Loucy (cell line): ENCODE measurements around the gene RAB1A.

ENCODE experiments used
- H2AFZ ChIP-seq: fragments of 200-600 bp; sonication (generic); 2 replicates; pipeline ENCODE4 v1.6.0; 2016; ENCODE audit warnings: antibody characterized with exemption, mild to moderate bottlenecking, low read length, moderate library complexity
- H3F3A ChIP-seq: fragments of 200-600 bp; 2 replicates; pipeline ENCODE4 v1.6.0; 2016; ENCODE audit warnings: antibody characterized with exemption, low read depth, mild to moderate bottlenecking
- H3K27me3 ChIP-seq: fragments of 200-600 bp; sonication (generic); 2 replicates; pipeline ENCODE4 v1.6.1; 2014; ENCODE audit warnings: low read length, mild to moderate bottlenecking; ENCODE audit not compliant: insufficient read depth, poor library complexity, severe bottlenecking
- H3K36me3 ChIP-seq: fragments of 200-600 bp; sonication (generic); 2 replicates; pipeline ENCODE4 v1.6.1; 2016; ENCODE audit warnings: low read length; ENCODE audit not compliant: insufficient read depth
- H3K4me1 ChIP-seq: fragments of 200-600 bp; sonication (generic); 2 replicates; pipeline ENCODE4 v1.5.1; 2014; ENCODE audit warnings: low read length, mild to moderate bottlenecking; ENCODE audit not compliant: insufficient read depth, poor library complexity, severe bottlenecking
- H3K4me2 ChIP-seq: fragments of 200-600 bp; sonication (generic); 2 replicates; pipeline ENCODE4 v1.6.0; 2014; ENCODE audit warnings: antibody characterized with exemption, low read length, low read depth, mild to moderate bottlenecking; ENCODE audit not compliant: poor library complexity, severe bottlenecking
- H3K4me3 ChIP-seq: fragments of 200-600 bp; sonication (generic); 2 replicates; pipeline ENCODE4 v1.5.1; 2014; ENCODE audit warnings: low read length, mild to moderate bottlenecking, mixed read lengths; ENCODE audit not compliant: poor library complexity, severe bottlenecking
- H3K79me2 ChIP-seq: fragments of 200-600 bp; sonication (generic); 2 replicates; pipeline ENCODE4 v1.6.1; 2014; ENCODE audit warnings: low read length; ENCODE audit not compliant: insufficient read depth
- H3K9ac ChIP-seq: fragments of 200-600 bp; sonication (generic); 2 replicates; pipeline ENCODE4 v1.6.0; 2014; ENCODE audit warnings: mild to moderate bottlenecking, low read depth, low read length, moderate library complexity; ENCODE audit not compliant: poor library complexity, severe bottlenecking
- H3K9me2 ChIP-seq: fragments of 200-600 bp; sonication (generic); replicated peaks from 2 replicates; pipeline ENCODE4 v1.6.1; 2016; ENCODE audit warnings: low read depth, low read length, mixed read lengths
- H3K9me3 ChIP-seq: fragments of 200-600 bp; sonication (generic); 2 replicates; pipeline ENCODE4 v1.6.1; 2014; ENCODE audit warnings: mild to moderate bottlenecking, antibody characterized with exemption, low read length, low read depth; ENCODE audit not compliant: insufficient read depth
- H4K20me1 ChIP-seq: fragments of 200-600 bp; sonication (generic); 2 replicates; pipeline ENCODE4 v1.6.0; 2014; ENCODE audit warnings: antibody characterized with exemption, low read length, mild to moderate bottlenecking; ENCODE audit not compliant: insufficient read depth, poor library complexity, severe bottlenecking
- EZH2phosphoT487 ChIP-seq: fragments of 200-600 bp; IDR thresholded peaks from 2 replicates; pipeline ENCODE4 v1.6.1; 2018; ENCODE audit warnings: antibody characterized with exemption, mild to moderate bottlenecking, moderate library complexity, borderline replicate concordance
- TF ChIP-seq, protein P1 (sequence below): fragments of 200-600 bp; sonication (generic); conservative IDR thresholded peaks from 2 replicates; pipeline ENCODE4 v1.5.1; 2014; ENCODE audit warnings: mild to moderate bottlenecking, antibody characterized with exemption, low read length

The RAB1A gene

DNA sequence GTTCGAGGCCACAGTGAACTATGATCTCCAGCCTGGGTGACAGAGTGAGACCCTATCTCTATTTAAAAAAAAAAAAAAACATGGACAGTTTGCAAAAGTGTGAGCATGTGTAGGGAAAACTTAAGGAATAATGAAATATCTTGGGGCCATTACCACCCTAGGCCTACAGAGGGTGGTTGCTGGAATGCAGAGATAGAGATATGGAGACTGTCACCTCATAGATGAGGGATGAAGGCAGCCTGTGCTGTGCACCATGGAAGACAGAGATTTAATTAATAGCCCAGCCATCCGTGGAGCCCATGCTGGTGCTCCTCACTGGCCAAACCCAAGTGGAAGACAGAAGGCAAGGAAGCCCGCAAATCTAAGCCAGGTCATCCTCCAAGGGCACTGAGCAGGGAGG, 90.3 kb downstream of the RAB1A start:
- H4K20me1 ChIP-seq: no peaks in the 10 kb centered on the region
- no peaks in the 10 kb centered on the region for H3F3A ChIP-seq
- H3K4me2 ChIP-seq: no peak overlapping the region
- no peak overlapping the region for H2AFZ ChIP-seq
- no peak for TF ChIP-seq EZH2phosphoT487
- TF ChIP-seq, protein P1, sequence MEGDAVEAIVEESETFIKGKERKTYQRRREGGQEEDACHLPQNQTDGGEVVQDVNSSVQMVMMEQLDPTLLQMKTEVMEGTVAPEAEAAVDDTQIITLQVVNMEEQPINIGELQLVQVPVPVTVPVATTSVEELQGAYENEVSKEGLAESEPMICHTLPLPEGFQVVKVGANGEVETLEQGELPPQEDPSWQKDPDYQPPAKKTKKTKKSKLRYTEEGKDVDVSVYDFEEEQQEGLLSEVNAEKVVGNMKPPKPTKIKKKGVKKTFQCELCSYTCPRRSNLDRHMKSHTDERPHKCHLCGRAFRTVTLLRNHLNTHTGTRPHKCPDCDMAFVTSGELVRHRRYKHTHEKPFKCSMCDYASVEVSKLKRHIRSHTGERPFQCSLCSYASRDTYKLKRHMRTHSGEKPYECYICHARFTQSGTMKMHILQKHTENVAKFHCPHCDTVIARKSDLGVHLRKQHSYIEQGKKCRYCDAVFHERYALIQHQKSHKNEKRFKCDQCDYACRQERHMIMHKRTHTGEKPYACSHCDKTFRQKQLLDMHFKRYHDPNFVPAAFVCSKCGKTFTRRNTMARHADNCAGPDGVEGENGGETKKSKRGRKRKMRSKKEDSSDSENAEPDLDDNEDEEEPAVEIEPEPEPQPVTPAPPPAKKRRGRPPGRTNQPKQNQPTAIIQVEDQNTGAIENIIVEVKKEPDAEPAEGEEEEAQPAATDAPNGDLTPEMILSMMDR: no peak
- H3K9me3 ChIP-seq: no peaks in the 10 kb centered on the region
- H3K4me1 ChIP-seq: peaks cover 7% of the 10 kb centered on the region
- no peaks in the 10 kb centered on the region for H3K27me3 ChIP-seq
- H3K9me2 ChIP-seq: no peaks in the 10 kb centered on the region
- no peaks in the 10 kb centered on the region for H3K36me3 ChIP-seq
- H3K79me2 ChIP-seq: no peaks in the 10 kb centered on the region
- H3K4me3 ChIP-seq: no peak overlapping the region
- H3K9ac ChIP-seq: no peak overlapping the region

DNA sequence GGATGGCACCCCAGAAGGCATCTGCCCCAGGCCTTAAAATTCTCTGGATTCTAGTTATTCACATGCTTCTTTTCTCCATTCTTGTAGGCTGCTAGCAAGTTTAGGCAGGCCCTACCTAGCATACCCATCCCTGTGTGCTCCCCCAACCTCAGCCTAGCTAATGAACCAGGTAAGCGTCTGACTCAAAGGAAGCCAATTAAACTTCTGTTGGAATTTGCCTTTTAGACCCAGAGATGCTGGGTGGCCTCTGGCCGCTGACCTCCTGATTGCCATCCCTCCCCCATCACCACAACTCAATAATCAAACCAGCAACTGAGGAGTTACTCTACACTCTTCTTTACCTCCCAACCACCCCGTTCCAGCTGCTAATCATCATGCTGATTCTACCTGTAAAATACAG, 92.7 kb downstream of the RAB1A start:
- H3K9me3 ChIP-seq: no peaks in the 10 kb centered on the region
- H3K4me2 ChIP-seq: no peak overlapping the region
- H3K36me3 ChIP-seq: no peaks in the 10 kb centered on the region
- no peaks in the 10 kb centered on the region for H3K79me2 ChIP-seq
- H4K20me1 ChIP-seq: no peaks in the 10 kb centered on the region
- no peak overlapping the region for H3K9ac ChIP-seq
- no peaks in the 10 kb centered on the region for H3K9me2 ChIP-seq
- TF ChIP-seq, protein P1: no peak
- TF ChIP-seq EZH2phosphoT487: no peak
- H3F3A ChIP-seq: no peaks in the 10 kb centered on the region
- H3K4me3 ChIP-seq: no peak overlapping the region
- peaks cover 5% of the 10 kb centered on the region for H3K4me1 ChIP-seq
- no peaks in the 10 kb centered on the region for H3K27me3 ChIP-seq
- H2AFZ ChIP-seq: no peak overlapping the region
